Hematopoietic multipotent progenitor cell treated with erythropoietin and hydrocortisone succinate and interleukin-3 and kit ligand, for 15 days (in vitro differentiated cells): ENCODE data around the gene MON2.
"Not testable (repeated sequence)": the region's sequence is repeated elsewhere in the genome, so short reads cannot be mapped to it uniquely, and the experiment has no call there.

Experiments
- DNase-seq: peaks from one replicate; pipeline ENCODE4 v3.0.0-alpha.2; 2015; ENCODE audit warnings: low spot score

Gene MON2

GRCh38 chr12:62481843-62482540, 15.4 kb downstream of the MON2 start:
- DNase-seq: no peak

- no peak for DNase-seq
These were observed 16.1 kb downstream of the MON2 start for GRCh38 chr12:62482769-62483168.

- DNase-seq: no peak
These were observed 17.6 kb downstream of the MON2 start for GRCh38 chr12:62484233-62484632.

GRCh38 chr12:62505786-62506185, 39.2 kb downstream of the MON2 start:
- no peak for DNase-seq

- no peak for DNase-seq
These were observed 46.3 kb downstream of the MON2 start for GRCh38 chr12:62512901-62513300.

GRCh38 chr12:62514080-62514479, 47.5 kb downstream of the MON2 start:
- not testable (repeated sequence) for DNase-seq

GRCh38 chr12:62516927-62517326, 50.3 kb downstream of the MON2 start:
- DNase-seq: no peak

- DNase-seq: no peak
These were observed 51.3 kb downstream of the MON2 start for GRCh38 chr12:62517887-62518286.

- DNase-seq: no peak
These were observed 52.4 kb downstream of the MON2 start for GRCh38 chr12:62519043-62519442.

- DNase-seq: no peak
These were observed 53.7 kb downstream of the MON2 start for GRCh38 chr12:62520361-62520760.

GRCh38 chr12:62522984-62523383, 56.4 kb downstream of the MON2 start:
- no peak for DNase-seq

GRCh38 chr12:62523619-62524018, 57.0 kb downstream of the MON2 start:
- DNase-seq: no peak

- no peak for DNase-seq
These were observed 58.6 kb downstream of the MON2 start for GRCh38 chr12:62525271-62525670.

- no peak for DNase-seq
These were observed 64.0 kb downstream of the MON2 start for GRCh38 chr12:62530596-62530995.

GRCh38 chr12:62532333-62532732, 65.7 kb downstream of the MON2 start:
- no peak for DNase-seq

GRCh38 chr12:62533087-62533754, 66.6 kb downstream of the MON2 start:
- DNase-seq: no peak

- DNase-seq: no peak
These were observed 67.1 kb downstream of the MON2 start for GRCh38 chr12:62533755-62534107.

GRCh38 chr12:62536546-62536945, 69.9 kb downstream of the MON2 start:
- no peak for DNase-seq

- peak; percentile 28 for DNase-seq
These were observed 70.9 kb downstream of the MON2 start for GRCh38 chr12:62537551-62537950.

- no peak for DNase-seq
These were observed 73.7 kb downstream of the MON2 start for GRCh38 chr12:62540354-62540753.

- no peak for DNase-seq
These were observed 76.2 kb downstream of the MON2 start for GRCh38 chr12:62542814-62543213.

GRCh38 chr12:62543324-62543723, 76.7 kb downstream of the MON2 start:
- DNase-seq: no peak

- no peak for DNase-seq
These were observed 77.1 kb downstream of the MON2 start for GRCh38 chr12:62543741-62544140.
